ENCODE results near the gene VPS9D1.
A peak's percentile ranks its signal among the peaks of the same experiment; 100 is the strongest.
"Not testable (repeated sequence)": the region's sequence is repeated elsewhere in the genome, so short reads cannot be mapped to it uniquely, and the experiment has no call there.

VPS9D1 gene

GRCh38 chr16:89709716-89710432 lies 10.8 kb downstream of the VPS9D1 start:
- no peak for DNase-seq (ENCODE audit: low read depth)

GRCh38 chr16:89709166-89709565 lies 11.5 kb downstream of the VPS9D1 start:
- no peak for DNase-seq (ENCODE audit: low read depth)

- DNase-seq (ENCODE audit: low read depth), result no peak
Measured at GRCh38 chr16:89708481-89708931, 12.2 kb downstream of the VPS9D1 start.

GRCh38 chr16:89707695-89708094 lies 13.0 kb downstream of the VPS9D1 start:
- no peak for DNase-seq (ENCODE audit: low read depth)

- no peak for DNase-seq (ENCODE audit: low read depth)
Measured at GRCh38 chr16:89706518-89707260, 14.0 kb downstream of the VPS9D1 start.

GRCh38 chr16:89705006-89705405 lies 15.7 kb downstream of the VPS9D1 start:
- DNase-seq (ENCODE audit: low read depth), result no peak

GRCh38 chr16:89704281-89704680 lies 16.4 kb downstream of the VPS9D1 start:
- no peak for DNase-seq (ENCODE audit: low read depth)

- peak; percentile 44 for DNase-seq (ENCODE audit: low read depth)
Measured at GRCh38 chr16:89701425-89702406, 19.0 kb downstream of the VPS9D1 start, which contains the start of gene SPATA2L. SPATA2L (minus strand) TSS chr16:89701705; CDS start chr16:89701232, 473 bp downstream.

GRCh38 chr16:89700649-89701424 lies 19.9 kb downstream of the VPS9D1 start:
- DNase-seq (ENCODE audit: low read depth), result no peak

- DNase-seq (ENCODE audit: low read depth), result peak; percentile 95
Measured at GRCh38 chr16:89700100-89700648, 20.5 kb downstream of the VPS9D1 start.

GRCh38 chr16:89699629-89700099 lies 21.0 kb downstream of the VPS9D1 start:
- DNase-seq (ENCODE audit: low read depth), result not testable (repeated sequence)

- DNase-seq (ENCODE audit: low read depth), result not testable (repeated sequence)
Measured at GRCh38 chr16:89698717-89699116, 22.0 kb downstream of the VPS9D1 start.

GRCh38 chr16:89697616-89698331 lies 22.9 kb downstream of the VPS9D1 start:
- DNase-seq (ENCODE audit: low read depth), result no peak

- no peak for DNase-seq (ENCODE audit: low read depth)
Measured at GRCh38 chr16:89697161-89697615, 23.5 kb downstream of the VPS9D1 start.

GRCh38 chr16:89696670-89697128 lies 24.0 kb downstream of the VPS9D1 start:
- no peak for DNase-seq (ENCODE audit: low read depth)

GRCh38 chr16:89695875-89696669 lies 24.6 kb downstream of the VPS9D1 start:
- no peak for DNase-seq (ENCODE audit: low read depth)

- DNase-seq (ENCODE audit: low read depth), result no peak
Measured at GRCh38 chr16:89695086-89695874, 25.4 kb downstream of the VPS9D1 start.

GRCh38 chr16:89694784-89695085 lies 26.0 kb downstream of the VPS9D1 start:
- DNase-seq (ENCODE audit: low read depth), result not testable (repeated sequence)
